GM04504 (cell line): ENCODE results near the gene GPD2.
"Not testable (repeated sequence)": the region's sequence is repeated elsewhere in the genome, so short reads cannot be mapped to it uniquely, and the experiment has no call there.

Experiments
- DNase-seq: peaks from one replicate; pipeline ENCODE4 v3.0.0-alpha.2; 2012; ENCODE audit warnings: low read depth

Gene GPD2

GRCh38 chr2:156590085-156590739 is 154.0 kb downstream of the GPD2 start:
- DNase-seq, result no peak

GRCh38 chr2:156592809-156593593 is 156.8 kb downstream of the GPD2 start:
- DNase-seq, result no peak

GRCh38 chr2:156593594-156593921 is 157.4 kb downstream of the GPD2 start:
- DNase-seq, result no peak

- no peak for DNase-seq
Observed at GRCh38 chr2:156598563-156598962, 162.4 kb downstream of the GPD2 start.

GRCh38 chr2:156600196-156600595 is 164.0 kb downstream of the GPD2 start:
- DNase-seq, result no peak

GRCh38 chr2:156601855-156602551 is 165.8 kb downstream of the GPD2 start:
- DNase-seq, result no peak

GRCh38 chr2:156602552-156602933 is 166.4 kb downstream of the GPD2 start:
- no peak for DNase-seq

- no peak for DNase-seq
Observed at GRCh38 chr2:156615836-156616322, 179.7 kb downstream of the GPD2 start.

GRCh38 chr2:156618071-156618470 is 181.9 kb downstream of the GPD2 start:
- DNase-seq, result not testable (repeated sequence)

GRCh38 chr2:156619021-156619539 is 182.9 kb downstream of the GPD2 start:
- DNase-seq, result no peak

GRCh38 chr2:156622491-156622890 is 186.3 kb downstream of the GPD2 start:
- no peak for DNase-seq

- DNase-seq, result no peak
Observed at GRCh38 chr2:156625360-156626170, 189.4 kb downstream of the GPD2 start.

GRCh38 chr2:156626931-156627330 is 190.8 kb downstream of the GPD2 start:
- no peak for DNase-seq

- no peak for DNase-seq
Observed at GRCh38 chr2:156630579-156631337, 194.6 kb downstream of the GPD2 start.

- DNase-seq, result no peak
Observed at GRCh38 chr2:156635646-156636045, 199.5 kb downstream of the GPD2 start.
